ENCODE measurements around the gene NABP2.
"Not testable (repeated sequence)": the region's sequence is repeated elsewhere in the genome, so short reads cannot be mapped to it uniquely, and the experiment has no call there.

NABP2 gene

GRCh38 chr12:56248711-56249110 lies 24.6 kb downstream of the NABP2 start:
- DNase-seq = no peak

DNA sequence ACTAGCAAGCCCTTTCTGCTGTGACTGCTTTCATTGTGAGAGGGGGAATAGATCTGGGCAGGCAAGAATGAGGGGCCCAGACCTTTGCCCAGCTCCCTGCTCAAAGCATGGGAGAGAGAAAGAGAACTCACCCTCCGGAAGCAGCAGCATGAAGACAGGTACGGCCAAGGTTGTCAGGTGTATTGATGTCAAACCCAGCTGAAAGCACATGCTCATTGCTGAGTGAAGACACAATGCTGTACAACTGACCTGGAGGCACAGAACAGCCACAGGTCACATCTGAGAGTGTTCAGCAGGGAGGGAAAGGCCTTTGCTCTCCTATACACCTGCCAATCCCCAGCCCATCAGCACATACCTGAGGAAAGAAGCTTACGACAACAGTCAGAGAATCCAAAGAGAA lies 28.5 kb downstream of the NABP2 start:
- no peak for DNase-seq

GRCh38 chr12:56253091-56253490 lies 28.9 kb downstream of the NABP2 start:
- no peak for DNase-seq

DNA sequence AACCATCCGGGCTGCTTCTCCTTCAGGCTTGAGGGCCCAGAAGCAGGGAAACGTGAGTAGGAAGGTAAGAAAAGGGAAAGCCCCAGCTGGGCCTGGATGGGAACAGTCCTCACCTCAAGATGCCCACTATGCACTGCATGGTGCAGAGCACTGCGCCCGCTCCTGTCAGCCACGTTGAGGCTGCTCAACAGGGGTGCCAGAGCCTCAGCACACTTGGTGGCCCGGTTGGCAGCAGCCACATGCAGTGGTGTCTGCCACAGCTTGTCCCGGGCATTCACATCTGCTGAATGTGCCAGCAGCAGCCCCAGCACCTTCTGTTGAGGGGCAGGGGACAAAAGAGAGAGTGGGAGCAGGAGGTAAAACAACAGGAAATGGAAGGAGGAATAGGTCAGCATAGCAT lies 31.5 kb downstream of the NABP2 start:
- DNase-seq = no peak

GRCh38 chr12:56256326-56256960 lies 32.3 kb downstream of the NABP2 start:
- DNase-seq = no peak

- DNase-seq = no peak
Observed at GRCh38 chr12:56257071-56257470, 32.9 kb downstream of the NABP2 start.

DNA sequence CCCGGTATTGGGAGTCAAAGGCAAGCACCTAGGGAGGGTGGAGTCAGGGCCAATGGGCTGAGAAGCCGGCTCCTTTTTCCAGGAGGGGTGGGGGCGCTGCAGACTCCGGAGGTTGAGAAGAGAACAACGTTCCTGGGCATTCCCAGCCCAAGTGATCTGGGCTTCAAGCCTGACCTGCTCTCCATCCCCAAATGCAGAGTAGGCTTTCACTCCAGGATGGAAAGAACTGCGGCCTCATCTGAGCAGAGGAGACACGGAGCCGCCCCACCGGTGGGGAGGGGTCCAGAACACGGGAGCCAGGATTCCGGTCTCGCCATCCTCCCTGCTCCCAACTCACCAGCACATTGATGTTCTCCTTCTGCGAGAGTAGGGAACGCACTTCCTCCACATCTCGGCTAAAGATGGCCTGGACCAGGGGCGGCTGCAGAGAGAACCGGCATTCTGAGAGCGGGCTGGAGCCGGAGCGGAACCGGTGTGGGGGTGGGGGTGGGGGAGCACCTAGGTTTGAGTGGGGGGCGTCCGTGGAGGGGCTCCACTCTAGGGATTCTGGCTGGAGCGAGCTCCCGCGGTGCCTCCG lies 33.4 kb downstream of the NABP2 start:
- no peak for DNase-seq

- DNase-seq = no peak
Observed at GRCh38 chr12:56258068-56258819, 34.1 kb downstream of the NABP2 start, which contains the start of gene ANKRD52. TSS of gene ANKRD52 (minus strand) at chr12:56258384. CDS start at chr12:56258269, 115 bp downstream.

- no peak for DNase-seq
Observed at GRCh38 chr12:56258820-56259183, 34.7 kb downstream of the NABP2 start.

- DNase-seq = no peak
Observed at GRCh38 chr12:56260380-56260779, 36.2 kb downstream of the NABP2 start.

GRCh38 chr12:56260921-56261320 lies 36.8 kb downstream of the NABP2 start:
- no peak for DNase-seq

GRCh38 chr12:56261503-56262232 lies 37.5 kb downstream of the NABP2 start:
- no peak for DNase-seq

GRCh38 chr12:56262955-56263354 lies 38.8 kb downstream of the NABP2 start:
- not testable (repeated sequence) for DNase-seq

- not testable (repeated sequence) for DNase-seq
Observed at GRCh38 chr12:56266068-56266692, 42.0 kb downstream of the NABP2 start.

DNA sequence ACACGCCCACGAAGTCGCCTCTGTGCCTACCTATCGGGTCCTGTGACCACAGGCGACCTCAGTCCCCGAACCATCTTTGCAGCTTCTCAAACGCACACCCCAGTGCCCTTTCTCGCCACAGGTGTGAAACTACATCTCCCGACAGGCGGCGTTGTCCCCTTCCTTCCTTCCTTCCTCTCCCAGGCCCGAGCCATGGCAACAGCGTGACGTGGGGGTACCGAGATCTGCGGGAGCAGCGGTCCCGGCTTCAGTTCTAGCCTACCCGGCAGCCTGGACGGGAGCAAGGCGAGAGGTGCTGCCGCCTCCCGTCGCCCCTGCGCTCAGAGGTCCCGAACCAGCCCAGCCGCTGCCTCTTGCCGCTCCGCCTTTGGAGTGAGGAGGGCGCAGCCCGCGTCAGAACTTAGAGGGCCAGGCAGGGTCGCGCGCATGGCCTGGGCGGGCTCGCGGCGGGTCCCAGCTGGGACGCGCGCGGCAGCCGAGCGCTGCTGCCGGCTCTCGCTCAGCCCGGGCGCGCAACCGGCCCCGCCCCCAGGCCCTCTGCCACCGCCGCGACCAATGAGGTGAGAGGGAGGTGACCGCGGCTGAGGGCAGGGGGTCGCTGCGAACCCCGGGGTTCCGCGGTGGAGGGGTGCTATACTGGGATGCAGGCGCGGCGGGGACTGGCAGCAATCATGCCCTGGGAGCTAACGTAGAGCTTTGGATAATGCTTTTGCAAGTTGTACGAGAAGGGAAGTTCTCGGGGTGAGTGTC lies 42.7 kb downstream of the NABP2 start, which contains the start of gene COQ10A:
TSS of gene COQ10A (plus strand) at position 250 of the 750 bp plus-strand sequence. CDS start at position 427, 177 bp downstream.
- peak; percentile 58 for DNase-seq

DNA sequence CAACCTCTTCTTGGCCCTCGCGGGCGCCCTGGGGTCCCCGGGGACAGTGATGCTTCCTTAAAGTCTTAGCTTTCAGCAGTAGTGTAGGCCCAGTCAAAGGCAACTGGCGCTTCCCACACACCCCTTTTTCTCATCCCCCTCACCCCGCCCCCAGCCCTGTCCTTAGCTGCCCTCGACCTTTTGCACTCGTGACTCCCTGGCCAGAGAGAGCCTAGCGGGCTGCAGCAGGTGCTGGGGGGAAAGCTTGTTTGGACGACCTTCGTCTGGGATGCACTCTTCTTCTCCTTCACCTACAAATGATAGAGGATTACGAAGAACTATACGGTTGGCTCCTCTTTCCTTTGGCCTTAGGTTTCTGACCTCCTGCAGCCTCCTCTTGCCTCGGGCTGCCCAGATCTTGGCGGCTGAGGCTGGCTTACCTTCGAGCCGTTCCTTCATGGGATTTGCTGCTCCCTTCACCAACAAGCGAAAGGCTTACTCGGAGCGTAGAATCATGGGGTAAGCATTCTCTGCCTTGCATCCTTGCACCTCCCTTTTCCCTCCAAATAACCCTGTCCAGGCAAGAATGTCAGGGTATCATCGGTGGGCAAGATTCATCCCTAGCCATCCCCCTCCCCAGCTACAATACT lies 43.4 kb downstream of the NABP2 start:
- DNase-seq = no peak

- DNase-seq = no peak
Observed at GRCh38 chr12:56271031-56271430, 46.9 kb downstream of the NABP2 start.

DNA sequence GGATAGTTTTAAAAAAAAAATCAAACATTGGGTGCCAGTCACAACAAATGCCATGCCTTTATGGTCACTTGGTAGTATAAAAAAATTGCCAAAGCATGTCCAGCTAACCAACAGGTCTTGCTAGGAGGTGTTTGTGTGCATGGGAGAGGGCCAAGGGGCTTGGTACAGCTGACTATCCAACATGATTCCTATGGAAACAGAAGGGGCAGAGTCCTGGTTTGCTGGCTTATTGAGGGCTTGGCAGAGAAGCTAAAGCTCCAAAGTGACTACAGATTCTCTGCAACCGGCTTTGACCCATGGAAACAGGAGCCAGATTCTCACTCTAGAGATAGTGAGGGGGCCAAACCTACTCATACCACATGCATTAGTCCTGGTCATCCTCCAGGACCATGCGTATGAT lies 48.3 kb downstream of the NABP2 start:
- not testable (repeated sequence) for DNase-seq

- no peak for DNase-seq
Observed at GRCh38 chr12:56274299-56274698, 50.2 kb downstream of the NABP2 start.

DNA sequence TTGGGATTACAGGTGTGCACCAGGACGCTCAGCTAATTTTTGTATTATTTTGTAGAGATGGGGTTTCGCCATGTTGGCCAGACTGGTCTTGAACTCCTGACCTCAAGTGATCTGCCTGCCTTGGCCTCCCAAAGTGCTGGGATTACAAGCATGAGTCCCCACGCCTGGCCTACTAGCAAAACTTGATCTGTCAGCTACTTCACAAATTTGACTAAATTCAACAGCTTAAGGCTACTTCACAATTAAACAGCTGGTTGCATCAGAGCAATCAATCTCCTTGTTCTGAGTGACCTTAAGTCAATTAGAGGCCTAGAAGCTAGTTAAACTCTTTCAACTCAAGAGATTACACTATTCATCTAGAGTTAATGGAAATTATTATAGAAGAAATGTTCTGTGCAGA lies 54.8 kb downstream of the NABP2 start:
- no peak for DNase-seq
